ENCODE measurements around the gene CEACAM18. TPM values are rescaled to one million over a fixed set of nuclear protein-coding genes. Genes with fewer than 3 reads are reported as not detected.
A peak's percentile ranks its signal among the peaks of the same experiment; 100 is the strongest.
"Not testable (repeated sequence)": the region's sequence is repeated elsewhere in the genome, so short reads cannot be mapped to it uniquely, and the experiment has no call there.

Gene CEACAM18
- polyA plus RNA-seq, 3 donors = not detected

DNA sequence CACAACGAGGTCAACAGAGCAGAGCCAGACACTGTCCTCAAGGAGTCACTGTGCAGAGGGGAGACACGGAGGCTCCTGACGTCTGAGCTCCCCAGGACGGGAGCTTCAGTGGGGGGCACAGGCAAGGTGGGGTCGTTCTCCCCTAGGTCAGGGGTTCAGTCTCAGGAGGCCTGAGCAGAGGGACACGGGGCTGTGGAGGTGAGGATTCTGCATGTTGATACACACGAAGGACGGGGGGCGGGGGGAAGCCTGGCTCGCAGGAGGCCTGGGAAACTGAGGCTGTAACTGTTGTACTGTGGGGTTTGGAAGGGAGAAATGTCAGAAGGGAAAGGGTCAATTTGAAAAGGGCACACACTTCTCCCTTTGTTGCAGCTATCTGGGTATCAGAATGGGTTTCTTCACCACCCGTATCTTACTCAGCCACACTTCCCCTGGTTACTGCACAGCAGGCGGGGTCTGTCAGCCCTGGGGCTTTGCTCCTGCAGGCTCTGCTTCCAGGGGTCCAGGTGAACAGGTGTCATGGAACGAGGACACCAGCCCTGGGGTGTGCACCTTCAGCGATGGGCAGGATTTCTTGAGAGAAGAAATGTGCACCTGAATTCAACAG is 19.3 kb upstream of the CEACAM18 start:
- no peak for DNase-seq (ENCODE audit: extremely low read depth in 1 of 11, low read depth in 9 of 11, low spot score in 4 of 11)

DNA sequence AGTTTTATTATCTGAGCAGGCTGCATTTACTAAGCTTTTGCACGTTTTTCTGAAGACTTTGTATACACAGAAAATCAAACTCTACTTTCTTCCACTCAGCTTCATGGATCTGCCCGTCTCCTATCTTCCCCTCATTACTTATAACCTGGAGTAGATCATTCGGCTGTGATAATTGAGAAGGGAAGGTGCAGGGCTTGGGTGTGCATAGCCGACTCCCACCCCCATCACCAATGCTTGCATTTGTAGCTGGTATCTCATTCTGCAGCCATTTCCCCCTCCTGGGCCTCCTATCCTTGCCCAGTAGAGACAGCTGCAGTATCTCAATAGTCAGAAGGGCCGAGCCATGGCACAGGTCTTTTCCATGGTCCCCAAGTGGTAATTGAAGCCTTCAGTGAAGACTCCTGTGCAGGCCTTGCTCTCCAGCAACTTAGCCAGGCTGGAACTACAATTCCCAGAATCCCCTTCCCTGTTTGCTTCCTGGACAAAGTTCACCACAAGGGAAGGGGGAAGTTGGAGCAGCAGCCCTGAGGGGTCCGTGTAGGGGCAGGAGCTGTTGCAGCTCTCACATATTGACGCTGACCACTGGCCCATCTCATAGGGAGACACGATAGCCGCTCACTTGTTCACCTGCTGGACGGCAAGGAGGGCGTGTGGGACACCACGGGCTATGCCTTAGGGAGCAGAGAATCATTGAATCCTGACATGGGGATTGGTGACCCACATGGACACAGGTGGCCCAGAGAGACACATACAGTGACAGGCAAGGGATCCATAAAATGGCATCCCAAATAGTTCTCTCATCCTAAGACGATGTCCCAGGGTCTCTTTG is 18.0 kb upstream of the CEACAM18 start:
- no peak for DNase-seq (ENCODE audit: extremely low read depth in 1 of 11, low read depth in 9 of 11, low spot score in 4 of 11)

DNA sequence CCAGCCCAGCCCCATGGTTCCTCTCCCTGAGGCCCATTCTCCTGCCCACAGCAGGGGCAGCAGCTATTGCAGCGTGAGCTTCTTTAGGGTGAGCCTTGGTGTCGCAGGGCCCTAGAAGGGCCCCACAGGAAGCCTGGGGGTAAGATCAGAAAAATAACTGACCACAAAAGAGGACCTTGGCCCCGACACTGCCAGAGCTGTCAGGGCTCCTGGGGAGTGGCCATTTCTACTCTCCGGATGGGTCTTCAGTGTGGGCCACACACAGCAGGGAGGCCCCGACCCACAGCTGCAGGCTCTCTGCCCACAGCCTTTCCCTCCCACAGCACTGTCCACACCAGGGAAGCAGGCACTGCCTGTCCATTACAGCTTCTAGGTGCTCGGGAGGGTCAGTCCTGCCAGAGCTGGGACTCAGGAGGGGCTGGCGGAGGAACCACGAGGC is 16.6 kb upstream of the CEACAM18 start:
- DNase-seq (ENCODE audit: extremely low read depth in 1 of 11, low read depth in 9 of 11, low spot score in 4 of 11) = no peak

DNA sequence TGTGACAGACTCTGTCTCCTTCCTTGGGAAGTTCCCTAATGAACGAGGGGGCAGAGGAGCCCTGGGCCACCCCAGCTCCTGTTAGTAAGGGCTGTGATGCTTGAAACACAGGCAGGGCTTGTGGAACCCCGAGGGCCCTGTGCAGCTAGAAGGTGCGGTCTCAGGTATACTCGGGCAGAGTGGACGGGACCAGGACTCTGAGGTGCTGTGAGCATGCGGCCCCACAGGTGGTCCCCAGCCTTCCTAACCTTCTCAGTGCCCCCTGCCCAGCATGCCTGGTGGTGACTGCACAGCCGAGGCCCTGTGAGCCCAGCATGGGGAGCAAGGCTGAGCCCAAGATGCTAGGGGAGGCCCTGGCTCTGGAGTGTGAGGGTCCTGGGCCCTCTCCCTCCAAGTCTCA is 16.1 kb upstream of the CEACAM18 start:
- no peak for DNase-seq (ENCODE audit: extremely low read depth in 1 of 11, low read depth in 9 of 11, low spot score in 4 of 11)

DNA sequence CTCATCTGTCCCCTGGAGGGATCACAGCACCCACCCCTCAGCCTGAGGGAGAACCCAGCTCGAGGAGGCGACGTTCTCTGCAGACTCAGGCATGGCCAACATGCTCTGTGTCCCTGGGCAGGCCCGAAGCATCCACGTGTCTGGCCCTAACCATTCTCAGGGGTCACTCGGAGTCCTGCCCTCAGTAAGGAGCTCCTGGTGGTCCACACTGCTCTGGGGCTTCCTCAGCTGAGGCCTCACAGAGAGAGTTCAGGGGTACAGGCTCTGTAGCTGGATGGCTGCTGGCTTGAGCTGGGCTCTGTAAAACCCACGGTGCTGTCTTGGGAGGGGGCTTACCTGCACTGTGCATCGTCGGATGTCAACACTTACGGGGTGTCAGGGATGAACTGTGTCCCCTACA is 15.7 kb upstream of the CEACAM18 start:
- no peak for DNase-seq (ENCODE audit: extremely low read depth in 1 of 11, low read depth in 9 of 11, low spot score in 4 of 11)

DNA sequence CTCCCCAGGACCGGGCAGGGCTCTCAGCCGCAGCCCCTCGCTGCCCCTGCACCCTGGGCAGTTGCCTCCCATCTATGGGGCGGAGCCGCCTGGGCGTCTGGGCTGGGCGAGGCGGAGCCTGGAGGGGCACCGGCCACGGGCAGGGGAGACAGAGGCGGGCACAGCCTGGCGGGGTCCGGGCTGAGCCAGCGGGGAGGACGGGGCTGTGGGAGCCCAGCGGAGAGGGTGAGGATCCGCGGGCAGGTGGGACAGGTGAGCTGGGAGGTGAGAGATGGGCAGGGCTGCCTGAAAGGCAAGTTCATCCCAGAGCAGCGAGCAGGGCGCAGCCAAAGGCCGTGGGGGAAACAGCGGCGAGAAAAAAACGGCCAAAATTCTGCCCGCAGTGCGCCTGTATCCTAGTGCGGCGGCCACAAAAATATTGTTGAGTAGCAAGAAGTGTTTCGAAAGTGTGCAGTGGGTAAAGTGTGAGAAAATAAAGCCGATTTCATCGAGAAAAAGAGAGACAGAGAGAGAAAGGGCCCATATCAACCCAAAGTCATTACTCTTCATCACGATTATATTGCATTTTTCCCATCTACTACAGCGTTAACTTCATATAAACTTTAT is 14.3 kb upstream of the CEACAM18 start:
- not testable (repeated sequence) for DNase-seq (ENCODE audit: extremely low read depth in 1 of 11, low read depth in 9 of 11, low spot score in 4 of 11)

DNA sequence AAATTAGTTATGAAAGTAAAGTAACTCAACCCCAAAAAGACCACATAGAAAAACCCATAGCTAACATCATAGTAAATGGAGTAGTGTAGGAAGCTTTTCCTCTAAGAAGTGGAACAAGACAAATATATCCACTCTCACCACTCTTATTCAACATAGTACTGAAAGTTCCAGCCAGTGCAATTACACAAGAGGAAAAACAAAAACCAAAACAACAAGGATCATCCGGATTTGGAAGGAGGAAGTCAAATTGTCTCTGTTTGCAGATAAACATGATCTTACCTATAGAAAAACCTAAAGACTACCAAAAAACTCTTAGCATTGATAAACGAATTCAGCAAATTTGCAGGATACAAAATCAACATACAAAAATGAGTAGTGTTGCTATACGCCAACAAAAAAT is 11.6 kb upstream of the CEACAM18 start:
- no peak for DNase-seq (ENCODE audit: extremely low read depth in 1 of 11, low read depth in 9 of 11, low spot score in 4 of 11)

DNA sequence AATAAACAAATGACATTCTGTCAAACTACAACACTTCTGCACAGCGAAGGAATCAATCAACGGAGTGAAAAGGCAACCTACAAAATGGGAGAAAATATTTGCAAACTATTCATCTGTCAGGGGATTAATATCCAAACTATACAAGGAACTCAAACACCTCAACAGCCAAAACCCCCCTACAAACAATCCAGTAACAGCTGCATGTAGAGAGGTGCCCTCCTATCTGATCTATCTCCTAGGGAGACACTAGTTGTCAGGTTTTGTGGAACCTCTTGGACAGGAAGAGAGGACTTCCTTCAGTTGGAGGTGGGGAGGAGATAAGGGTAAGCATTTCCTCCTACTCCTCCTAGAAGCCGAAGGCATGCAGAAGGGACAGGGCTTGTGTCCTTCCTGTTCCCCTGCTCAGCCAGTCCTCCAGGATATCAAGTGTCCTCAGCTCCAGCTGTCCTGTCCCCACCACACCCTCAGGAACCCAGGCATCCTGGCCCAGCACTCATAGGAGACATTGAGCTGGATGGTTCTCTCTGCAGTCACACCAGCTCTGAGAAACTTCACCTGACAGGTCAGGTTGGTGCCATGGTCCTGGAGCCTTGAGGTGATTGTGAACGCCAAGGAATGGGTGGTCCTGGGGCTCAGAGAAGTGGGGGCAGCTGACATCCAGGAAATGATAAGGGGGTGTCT is 10.3 kb upstream of the CEACAM18 start:
- DNase-seq (ENCODE audit: extremely low read depth in 1 of 11, low read depth in 9 of 11, low spot score in 4 of 11) = no peak

DNA sequence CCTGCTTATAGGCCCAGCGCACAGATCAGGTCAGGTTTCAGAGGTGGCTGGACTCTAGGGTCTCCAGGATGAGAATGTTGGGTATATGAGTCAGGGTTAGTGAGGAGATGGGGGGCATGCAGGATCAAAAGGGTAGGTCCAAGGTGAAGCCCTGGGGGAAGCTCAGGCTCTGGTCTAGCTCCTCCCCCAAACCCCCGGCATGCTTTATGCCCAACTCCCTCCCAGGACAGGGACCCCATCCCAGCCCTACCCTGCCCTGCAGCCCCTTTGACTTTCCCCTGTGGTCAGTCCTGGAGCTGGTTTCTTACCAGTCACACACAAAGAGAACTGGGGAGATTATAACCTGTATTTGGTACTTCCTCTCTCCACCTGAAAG is 9.8 kb upstream of the CEACAM18 start:
- no peak for DNase-seq (ENCODE audit: extremely low read depth in 1 of 11, low read depth in 9 of 11, low spot score in 4 of 11)

DNA sequence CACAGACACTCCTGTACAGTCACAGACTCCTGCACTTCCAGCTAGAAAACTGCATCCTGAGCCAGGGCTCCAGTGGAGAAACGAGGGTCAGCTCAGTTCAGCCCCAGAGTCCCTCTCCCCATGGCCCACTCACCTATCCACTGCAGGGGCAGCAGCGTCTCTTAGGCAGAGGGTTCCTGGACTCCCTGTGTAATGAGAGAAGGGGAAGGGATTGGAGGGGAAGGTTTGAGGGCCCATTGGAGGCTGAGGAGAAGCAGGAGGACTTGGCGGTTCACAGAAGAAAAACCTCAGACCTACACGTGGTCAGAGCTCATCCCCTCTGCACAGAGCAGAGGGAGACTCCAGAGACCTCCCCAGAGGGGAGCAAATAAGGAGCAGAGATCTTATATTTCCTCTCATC is 9.2 kb upstream of the CEACAM18 start:
- no peak for DNase-seq (ENCODE audit: extremely low read depth in 1 of 11, low read depth in 9 of 11, low spot score in 4 of 11)

DNA sequence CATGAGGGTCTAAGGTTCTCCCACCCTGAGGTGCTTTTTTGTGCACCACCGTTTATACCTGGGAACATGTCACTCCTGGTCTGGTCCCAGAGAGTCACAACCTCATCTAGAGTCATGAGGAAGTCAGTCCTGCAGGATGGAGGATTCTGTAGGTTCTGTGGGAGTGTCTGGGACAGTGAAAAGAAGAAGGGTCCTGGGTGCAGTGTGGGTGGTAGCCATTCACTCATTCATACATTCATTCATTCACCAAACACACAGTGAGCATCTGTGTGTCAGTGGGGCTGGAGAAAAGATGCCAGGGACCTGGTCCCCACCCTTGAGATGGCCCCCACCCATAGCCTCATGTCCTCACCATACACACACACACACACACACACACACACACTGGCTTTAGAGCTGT is 8.7 kb upstream of the CEACAM18 start:
- DNase-seq (ENCODE audit: extremely low read depth in 1 of 11, low read depth in 9 of 11, low spot score in 4 of 11) = no peak

DNA sequence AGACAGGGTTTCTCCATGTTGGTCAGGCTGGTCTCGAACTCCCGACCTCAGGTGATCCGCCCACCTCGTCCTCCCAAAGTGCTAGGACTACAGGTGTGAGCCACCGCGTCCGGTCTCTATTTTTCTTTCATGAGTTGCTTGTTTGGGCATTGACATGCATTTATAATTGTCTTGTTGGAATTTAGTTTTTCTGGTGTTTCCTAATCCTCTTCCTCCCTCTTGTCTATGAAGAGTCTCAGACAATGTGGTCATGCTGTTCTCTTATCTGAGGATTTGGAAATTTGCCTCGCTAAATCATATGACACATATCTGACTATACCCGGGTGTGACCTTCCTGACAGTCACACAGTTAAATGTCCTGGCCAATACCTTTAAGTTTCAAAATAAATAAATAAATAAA is 7.4 kb upstream of the CEACAM18 start:
- no peak for DNase-seq (ENCODE audit: extremely low read depth in 1 of 11, low read depth in 9 of 11, low spot score in 4 of 11)

DNA sequence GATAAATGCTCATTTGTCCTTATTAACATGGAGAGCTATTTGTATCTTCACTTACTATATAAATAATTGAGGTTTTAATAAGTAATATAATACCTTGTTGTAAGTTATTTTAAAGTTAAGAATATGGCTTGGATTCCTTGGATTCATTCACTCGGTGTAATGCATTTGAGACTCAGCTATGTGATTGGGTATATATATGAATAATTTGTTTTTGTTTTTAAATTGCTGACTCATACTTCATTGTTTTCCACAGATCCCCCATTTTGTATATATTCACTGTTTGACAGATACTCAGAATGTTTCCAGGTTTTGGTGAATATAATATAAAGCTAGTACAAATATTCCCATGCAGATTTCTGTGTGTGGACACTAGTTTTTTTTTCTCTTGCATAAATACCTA is 6.8 kb upstream of the CEACAM18 start:
- DNase-seq (ENCODE audit: extremely low read depth in 1 of 11, low read depth in 9 of 11, low spot score in 4 of 11) = no peak

DNA sequence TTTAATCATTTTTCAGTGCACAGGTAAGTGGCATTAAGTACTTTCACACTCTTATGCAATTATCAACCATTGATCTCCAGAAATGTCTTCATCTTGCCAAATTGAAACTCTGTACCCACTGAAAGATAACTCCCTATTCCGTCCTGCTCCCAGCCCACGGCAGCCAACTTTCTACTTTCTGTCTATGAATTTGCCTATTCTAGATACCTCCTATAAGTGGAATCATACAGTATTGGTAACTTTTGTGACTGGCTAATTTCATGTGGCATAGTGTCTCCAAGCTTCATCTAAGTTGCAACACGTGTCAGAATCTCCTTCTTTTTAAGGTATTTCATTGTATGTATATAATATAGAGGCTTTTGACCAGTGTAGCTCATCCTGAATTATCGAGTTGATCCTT is 5.7 kb upstream of the CEACAM18 start:
- DNase-seq (ENCODE audit: extremely low read depth in 1 of 11, low read depth in 9 of 11, low spot score in 4 of 11) = no peak

DNA sequence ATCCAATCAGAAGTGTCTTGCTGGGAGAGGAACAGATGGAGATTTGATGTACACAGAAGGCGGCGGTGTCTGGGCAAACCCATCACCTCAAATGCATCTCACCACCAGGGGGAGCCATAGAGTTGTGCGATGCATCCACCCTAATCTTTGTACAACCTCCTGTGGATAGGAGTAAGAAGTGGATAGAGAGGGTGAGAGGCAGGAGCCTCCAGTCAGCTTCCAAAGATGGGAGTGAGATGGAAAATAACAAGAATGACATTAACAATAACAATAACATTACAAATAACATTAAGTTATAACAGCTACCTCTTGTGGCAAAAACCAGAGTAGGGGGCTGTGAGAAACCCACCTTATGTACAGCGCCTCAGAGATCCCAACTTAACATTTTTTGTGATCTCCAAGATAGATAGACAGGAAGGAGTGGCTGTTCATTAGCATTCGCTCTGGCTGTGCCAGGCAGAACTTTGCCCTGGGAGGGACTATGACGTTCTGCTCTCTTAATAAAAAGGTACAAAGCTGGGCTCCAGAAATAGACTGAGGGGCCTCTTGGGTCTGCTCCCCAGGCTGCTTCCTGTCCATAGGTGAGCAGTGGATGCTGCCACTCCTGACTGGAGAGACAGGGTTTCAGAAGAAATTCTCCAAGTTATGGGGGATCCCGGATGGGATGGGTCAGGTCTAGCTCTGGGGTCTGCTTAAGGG is 5.2 kb upstream of the CEACAM18 start:
- peak; percentile 2 to 50 (median 29) for DNase-seq (ENCODE audit: extremely low read depth in 1 of 11, low read depth in 9 of 11, low spot score in 4 of 11)

DNA sequence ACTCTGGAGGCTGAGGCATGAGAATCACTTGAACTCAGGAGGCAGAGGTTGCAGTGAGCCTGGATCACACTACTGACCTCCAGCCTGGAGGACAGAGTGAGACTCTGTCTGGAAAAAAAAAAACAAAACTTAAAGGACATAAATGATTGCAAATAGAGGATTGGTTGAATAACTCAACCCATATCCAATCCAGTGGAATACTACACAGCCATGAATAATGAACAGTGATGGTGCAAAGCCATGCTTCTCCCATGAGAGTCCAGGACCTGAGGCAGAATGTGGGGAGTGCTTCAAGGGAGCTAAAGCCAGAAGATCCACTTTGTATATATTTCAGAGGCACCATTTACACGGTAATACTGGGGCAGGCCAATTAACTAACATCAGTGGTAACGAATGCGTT is 2.2 kb upstream of the CEACAM18 start:
- DNase-seq (ENCODE audit: extremely low read depth in 1 of 11, low read depth in 9 of 11, low spot score in 4 of 11) = no peak

DNA sequence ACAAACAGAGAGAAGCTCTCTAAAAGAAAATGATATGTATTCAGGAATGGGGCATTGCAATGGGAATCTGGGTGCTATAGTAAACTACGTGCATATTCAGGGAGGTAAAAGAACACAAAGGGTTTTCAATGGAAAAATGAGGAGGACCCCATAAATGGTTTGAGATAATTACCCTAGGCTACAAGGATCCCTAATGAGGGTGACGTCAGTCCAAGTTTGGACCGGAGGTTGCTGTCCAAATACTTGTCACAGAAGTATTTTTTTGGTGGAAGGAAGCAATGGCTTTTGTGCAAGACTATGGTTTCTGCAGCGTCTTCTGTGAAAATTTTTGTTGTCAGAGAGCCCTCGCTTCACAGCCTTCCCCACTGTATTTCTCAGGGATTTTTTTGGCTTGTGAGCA is 995 bp upstream of the CEACAM18 start:
- no peak for DNase-seq (ENCODE audit: extremely low read depth in 1 of 11, low read depth in 9 of 11, low spot score in 4 of 11)

DNA sequence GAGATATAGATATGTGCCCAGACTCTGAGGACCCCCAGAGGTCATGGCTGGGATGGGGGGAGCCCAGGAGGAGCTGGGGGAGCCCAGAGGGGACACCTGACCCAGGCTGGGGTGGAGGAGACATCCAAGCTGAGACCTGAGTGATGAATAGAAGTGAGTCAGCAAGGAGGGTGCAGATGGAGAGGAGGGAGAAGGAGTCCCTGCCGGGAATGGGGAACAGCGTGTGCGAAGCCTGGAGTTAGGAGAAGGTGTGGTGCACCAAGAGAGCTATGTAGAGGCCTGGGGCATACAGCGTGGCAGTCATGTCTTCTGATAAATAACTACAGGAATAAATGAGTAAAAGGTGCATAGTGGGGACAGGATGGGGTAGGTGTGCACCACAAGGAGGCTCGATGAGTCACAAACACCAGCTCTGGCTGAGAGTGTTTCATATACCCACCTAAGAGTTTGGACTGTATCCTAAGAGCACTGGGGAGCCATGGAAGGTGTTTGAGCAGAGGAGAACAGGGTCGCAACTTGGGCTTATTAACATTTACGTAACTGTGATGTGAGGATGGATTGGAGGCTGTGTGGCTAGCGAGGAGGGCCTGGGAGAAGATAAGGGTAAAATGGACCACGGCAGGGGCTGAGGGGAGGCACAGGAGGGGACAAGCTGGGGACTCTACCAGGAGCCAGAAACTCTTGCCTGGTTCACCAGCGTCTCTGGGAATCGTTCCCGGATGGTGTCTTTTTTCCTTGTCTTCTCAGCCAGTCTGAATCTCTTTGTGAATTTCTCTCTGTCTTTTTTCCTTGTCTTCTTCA is 1.4 kb downstream of the CEACAM18 start:
- DNase-seq (ENCODE audit: extremely low read depth in 1 of 11, low read depth in 9 of 11, low spot score in 4 of 11) = no peak

DNA sequence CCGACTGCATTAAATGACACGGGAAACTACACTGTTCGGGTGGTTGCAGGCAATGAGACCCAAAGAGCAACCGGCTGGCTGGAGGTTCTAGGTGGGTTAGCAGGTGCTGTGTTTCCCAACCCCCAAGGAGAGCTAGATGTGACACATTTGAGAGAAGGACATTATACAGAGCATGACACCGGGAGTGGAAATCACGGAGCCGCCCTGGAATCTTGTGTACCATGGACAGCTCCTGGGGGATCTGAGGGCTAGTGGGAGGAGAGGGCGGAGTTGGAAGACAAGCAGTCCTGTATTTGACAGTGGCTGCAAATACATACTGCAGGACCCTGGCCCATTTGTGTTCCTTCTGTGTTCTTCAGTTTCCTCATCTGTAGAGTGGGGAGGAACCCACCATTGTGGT is 2.3 kb downstream of the CEACAM18 start:
- DNase-seq (ENCODE audit: extremely low read depth in 1 of 11, low read depth in 9 of 11, low spot score in 4 of 11) = peak; percentile 10 to 53 (median 45)

All from renal cortex interstitium (tissue), 11 donors.